Measurements from ENCODE around the gene AURKAIP1. TPM values are rescaled to one million over a fixed set of nuclear protein-coding genes. Genes with fewer than 3 reads are reported as not detected.
"Not testable (repeated sequence)": the region's sequence is repeated elsewhere in the genome, so short reads cannot be mapped to it uniquely, and the experiment has no call there.

Gene AURKAIP1
- total and polyA plus RNA-seq, 4 donors, result 43.5 to 208 (median 168) TPM

DNA sequence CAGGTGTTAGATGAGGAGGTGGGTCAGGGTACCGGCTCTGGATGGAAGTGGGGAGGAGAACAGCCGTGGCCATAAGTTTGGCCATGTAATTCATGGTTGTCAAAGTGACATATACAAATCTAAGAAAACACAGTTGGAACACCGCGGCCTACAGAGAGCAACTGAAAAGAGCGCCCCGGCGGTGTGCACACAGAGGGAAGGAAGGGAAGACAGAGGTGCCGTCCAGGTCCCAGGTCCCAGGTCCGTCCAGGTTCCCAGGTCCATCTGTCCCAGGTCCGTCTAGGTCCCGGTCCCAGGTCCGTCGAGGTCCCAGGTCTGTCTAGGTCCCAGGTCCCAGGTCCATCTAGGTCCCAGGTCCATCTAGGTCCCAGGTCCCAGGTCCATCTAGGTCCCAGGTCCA, 36.6 kb upstream of the AURKAIP1 start:
- TF ChIP-seq, protein P1, sequence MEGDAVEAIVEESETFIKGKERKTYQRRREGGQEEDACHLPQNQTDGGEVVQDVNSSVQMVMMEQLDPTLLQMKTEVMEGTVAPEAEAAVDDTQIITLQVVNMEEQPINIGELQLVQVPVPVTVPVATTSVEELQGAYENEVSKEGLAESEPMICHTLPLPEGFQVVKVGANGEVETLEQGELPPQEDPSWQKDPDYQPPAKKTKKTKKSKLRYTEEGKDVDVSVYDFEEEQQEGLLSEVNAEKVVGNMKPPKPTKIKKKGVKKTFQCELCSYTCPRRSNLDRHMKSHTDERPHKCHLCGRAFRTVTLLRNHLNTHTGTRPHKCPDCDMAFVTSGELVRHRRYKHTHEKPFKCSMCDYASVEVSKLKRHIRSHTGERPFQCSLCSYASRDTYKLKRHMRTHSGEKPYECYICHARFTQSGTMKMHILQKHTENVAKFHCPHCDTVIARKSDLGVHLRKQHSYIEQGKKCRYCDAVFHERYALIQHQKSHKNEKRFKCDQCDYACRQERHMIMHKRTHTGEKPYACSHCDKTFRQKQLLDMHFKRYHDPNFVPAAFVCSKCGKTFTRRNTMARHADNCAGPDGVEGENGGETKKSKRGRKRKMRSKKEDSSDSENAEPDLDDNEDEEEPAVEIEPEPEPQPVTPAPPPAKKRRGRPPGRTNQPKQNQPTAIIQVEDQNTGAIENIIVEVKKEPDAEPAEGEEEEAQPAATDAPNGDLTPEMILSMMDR (IDR thresholded peaks at IDR 0.05; ENCODE audit: control extremely low read depth, extremely low read depth), result no peak
- Histone ChIP-seq H3K9ac (ENCODE audit: insufficient read depth in 1 of 2, low read length in 2 of 2) (no peak overlapping the region), H3K4me1 (ENCODE audit: control insufficient read depth in 5 of 5, insufficient read depth in 5 of 5, low read length in 5 of 5) (peaks cover 4 to 10% (median 6%) of the 10 kb centered on the region in 5 donors), H3K27me3 (ENCODE audit: control insufficient read depth in 3 of 3, insufficient read depth in 3 of 3, low read length in 2 of 3) (no peaks in the 10 kb centered on the region), H3K9me3 (ENCODE audit: control insufficient read depth in 4 of 4, insufficient read depth in 3 of 4, low read length in 3 of 4) (no peaks in the 10 kb centered on the region), H3K4me3 (no peak overlapping the region), H3K27ac (ENCODE audit: low read depth in 1 of 2, low read length in 1 of 2) (peak overlapping the region in 1 of 2 donors; percentile 17), H3K36me3 (ENCODE audit: control insufficient read depth in 4 of 4, insufficient read depth in 4 of 4, low read length in 4 of 4) (peaks cover 0 to 2% (median under 1%) of the 10 kb centered on the region in 4 donors)
- ATAC-seq (ENCODE audit: insufficient read depth, low FRiP score) (no peak), DNase-seq (no peak)
- 94 to 97% methylated on average over 13 of the region's 13 CpGs for WGBS, 2 donors

DNA sequence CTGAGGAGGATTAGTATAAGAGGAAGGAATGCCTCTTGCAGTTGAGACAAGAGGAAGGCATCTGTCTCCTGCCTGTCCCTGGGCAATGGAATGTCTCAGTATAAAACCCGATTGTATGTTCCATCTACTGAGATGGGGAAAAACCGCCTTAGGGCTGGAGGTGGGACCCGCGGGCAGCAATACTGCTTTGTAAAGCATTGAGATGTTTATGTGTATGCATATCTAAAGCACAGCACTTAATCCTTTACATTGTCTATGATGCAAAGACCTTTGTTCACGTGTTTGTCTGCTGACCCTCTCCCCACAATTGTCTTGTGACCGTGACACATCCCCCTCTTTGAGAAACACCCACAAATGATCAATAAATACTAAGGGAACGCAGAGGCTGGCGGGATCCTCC, 35.2 kb upstream of the AURKAIP1 start:
- not testable (repeated sequence) for H3K9me3 ChIP-seq (ENCODE audit: control insufficient read depth in 4 of 4, insufficient read depth in 3 of 4, low read length in 3 of 4); H3K9ac ChIP-seq (ENCODE audit: insufficient read depth in 1 of 2, low read length in 2 of 2); DNase-seq; H3K4me3 ChIP-seq; H3K27ac ChIP-seq (ENCODE audit: low read depth in 1 of 2, low read length in 1 of 2); H3K36me3 ChIP-seq (ENCODE audit: control insufficient read depth in 4 of 4, insufficient read depth in 4 of 4, low read length in 4 of 4); H3K27me3 ChIP-seq (ENCODE audit: control insufficient read depth in 3 of 3, insufficient read depth in 3 of 3, low read length in 2 of 3); ATAC-seq (ENCODE audit: insufficient read depth, low FRiP score)
- H3K4me1 ChIP-seq (ENCODE audit: control insufficient read depth in 5 of 5, insufficient read depth in 5 of 5, low read length in 5 of 5), result peaks cover 6 to 20% (median 14%) of the 10 kb centered on the region in 5 donors
- 73 to 80% methylated on average over 8 of the region's 8 CpGs for WGBS, 2 donors

DNA sequence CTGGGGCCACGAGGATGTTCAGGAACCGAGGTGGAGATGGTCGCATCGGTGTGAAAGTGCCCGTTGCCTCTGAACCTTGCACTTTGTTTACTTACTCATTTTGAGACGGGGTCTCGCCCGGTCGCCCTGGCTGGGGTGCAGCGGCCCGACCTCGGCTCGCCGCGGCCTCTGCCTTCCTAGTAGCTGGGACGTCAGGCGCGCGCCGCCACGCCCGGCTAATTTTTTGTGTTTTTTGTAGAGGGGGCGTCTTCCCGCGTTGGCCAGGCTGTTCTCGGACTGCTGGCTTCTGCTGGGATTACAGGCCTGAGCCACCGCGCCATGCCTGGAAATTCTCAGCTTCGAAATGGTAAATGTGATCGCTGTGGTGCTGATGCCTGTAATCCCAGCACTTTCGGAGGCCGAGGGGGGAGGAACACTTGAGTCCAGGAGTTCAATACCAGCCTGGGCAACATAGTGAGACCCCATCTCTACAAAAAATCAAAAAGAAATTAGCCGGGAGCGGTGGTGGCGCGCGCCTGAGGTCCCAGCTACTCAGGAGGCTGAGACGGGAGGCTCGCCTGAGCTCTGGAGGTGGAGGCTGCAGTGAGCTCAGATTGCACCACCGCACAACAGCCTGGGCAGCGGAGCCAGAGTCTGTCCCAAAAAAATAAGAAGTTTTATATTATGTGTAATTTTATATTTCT, 32.8 kb upstream of the AURKAIP1 start:
- Histone ChIP-seq H3K4me1 (ENCODE audit: control insufficient read depth in 5 of 5, insufficient read depth in 5 of 5, low read length in 5 of 5) (peaks cover 6 to 20% (median 14%) of the 10 kb centered on the region in 5 donors), H3K9ac (ENCODE audit: insufficient read depth in 1 of 2, low read length in 2 of 2) (peak overlapping the region; percentile 26 to 55), H3K36me3 (ENCODE audit: control insufficient read depth in 4 of 4, insufficient read depth in 4 of 4, low read length in 4 of 4) (peaks cover 6 to 21% (median 12%) of the 10 kb centered on the region in 4 donors), H3K27ac (ENCODE audit: low read depth in 1 of 2, low read length in 1 of 2) (peak overlapping the region; percentile 85 to 95), H3K4me3 (peak overlapping the region; percentile 99), H3K27me3 (ENCODE audit: control insufficient read depth in 3 of 3, insufficient read depth in 3 of 3, low read length in 2 of 3) (no peaks in the 10 kb centered on the region), H3K9me3 (ENCODE audit: control insufficient read depth in 4 of 4, insufficient read depth in 3 of 4, low read length in 3 of 4) (no peaks in the 10 kb centered on the region)
- 9 to 11% methylated on average over 39 to 41 of the region's 41 CpGs for WGBS, 2 donors
- DNase-seq (peak in 1 of 3 donors; percentile 26), ATAC-seq (ENCODE audit: insufficient read depth, low FRiP score) (no peak)
- TF ChIP-seq, protein P1 (IDR thresholded peaks at IDR 0.05; ENCODE audit: control extremely low read depth, extremely low read depth), result no peak

DNA sequence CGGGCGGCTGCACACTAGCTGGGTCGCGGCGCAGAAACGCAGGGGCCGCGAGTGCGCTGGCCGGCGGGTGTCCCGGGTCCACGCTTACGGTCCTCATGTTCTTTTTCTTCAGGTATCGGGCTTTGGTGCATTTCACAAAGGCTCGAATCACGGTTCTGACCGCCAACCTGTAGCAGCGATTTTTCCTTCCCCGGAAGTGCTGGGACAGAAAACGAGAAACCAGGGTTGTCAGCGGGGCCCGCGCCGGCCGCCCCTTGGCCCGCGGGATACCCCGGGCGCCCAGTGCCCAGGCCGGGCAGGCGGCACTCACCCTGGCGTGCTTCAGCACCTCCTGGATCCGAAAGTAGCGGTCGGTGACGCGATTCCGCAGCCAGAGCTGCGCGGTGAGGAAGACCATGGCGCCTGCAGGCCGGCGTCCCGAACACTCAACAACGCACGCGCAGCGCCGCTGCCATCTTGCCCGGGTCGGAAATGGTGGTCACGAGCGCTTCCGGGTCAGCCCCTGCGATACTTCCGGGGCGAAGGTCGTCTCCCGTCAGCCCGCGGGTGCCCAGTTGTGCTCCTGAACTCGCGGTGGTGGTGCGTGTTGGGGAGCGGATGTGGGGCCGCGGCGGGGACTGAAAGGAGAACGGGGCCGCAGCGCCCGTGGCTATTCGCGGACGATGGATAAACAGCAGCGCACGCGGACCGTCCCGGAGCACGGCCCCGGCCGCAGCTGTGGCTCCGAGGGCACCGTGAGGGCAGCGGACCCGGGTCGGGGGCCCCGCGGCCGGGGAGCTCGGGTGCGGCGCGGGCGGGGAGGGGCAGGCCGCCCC, 32.0 kb upstream of the AURKAIP1 start, which contains the start of gene MRPL20:
TSS of gene MRPL20 (minus strand) at position 473 of the 815 bp plus-strand sequence. CDS start at position 397, 76 bp downstream.
- Histone ChIP-seq H3K4me3 (peak within 1 kb of the TSS; percentile 99), H3K9ac (ENCODE audit: insufficient read depth in 1 of 2, low read length in 2 of 2) (peak within 1 kb of the TSS; percentile 26 to 55), H3K27ac (ENCODE audit: low read depth in 1 of 2, low read length in 1 of 2) (peak within 1 kb of the TSS; percentile 85 to 96), H3K27me3 (ENCODE audit: control insufficient read depth in 3 of 3, insufficient read depth in 3 of 3, low read length in 2 of 3) (no peaks in the 10 kb centered on the region), H3K36me3 (ENCODE audit: control insufficient read depth in 4 of 4, insufficient read depth in 4 of 4, low read length in 4 of 4) (peaks cover 6 to 23% (median 16%) of the 10 kb centered on the region in 4 donors), H3K9me3 (ENCODE audit: control insufficient read depth in 4 of 4, insufficient read depth in 3 of 4, low read length in 3 of 4) (no peaks in the 10 kb centered on the region), H3K4me1 (ENCODE audit: control insufficient read depth in 5 of 5, insufficient read depth in 5 of 5, low read length in 5 of 5) (peaks cover 6 to 20% (median 14%) of the 10 kb centered on the region in 5 donors)
- DNase-seq (peak; percentile 93 to 96 (median 93)), ATAC-seq (ENCODE audit: insufficient read depth, low FRiP score) (peak; percentile 98)
- TF ChIP-seq, protein P1 (IDR thresholded peaks at IDR 0.05; ENCODE audit: control extremely low read depth, extremely low read depth), result no peak
- 0 to 1% methylated on average over 88 to 98 of the region's 98 CpGs for WGBS, 2 donors
